K562 (cell line): ENCODE data around the gene GALE. TPM values are rescaled to one million over a fixed set of nuclear protein-coding genes. Genes with fewer than 3 reads are reported as not detected.

Source experiments
- AFF1 ChIP-seq, 2 experiments: fragments of 450-650 bp; IDR thresholded peaks; 2 replicates each; pipeline ENCODE4 v1.6.1; 2018; ENCODE audit warnings: mild to moderate bottlenecking in 2 of 2, low read depth in 1 of 2; ENCODE audit not compliant: partially characterized antibody in 2 of 2
- CTBP1 ChIP-seq: fragments of 450-650 bp; IDR thresholded peaks from 2 replicates; pipeline ENCODE4 v1.6.1; 2016; ENCODE audit warnings: borderline replicate concordance
- EP300 ChIP-seq: IDR thresholded peaks from 2 replicates; pipeline ENCODE4 v1.6.1; 2012; ENCODE audit warnings: low read length, improper control_type of control experiment
- FOSL1 ChIP-seq: fragments of 200-800 bp; sonication (Bioruptor generic); conservative IDR thresholded peaks from 2 replicates; pipeline ENCODE4 v1.6.1; 2016; ENCODE audit warnings: missing genetic modification characterization, missing compliant biosample characterization
- MTF1 ChIP-seq: fragments of 250-450 bp; sonication (Bioruptor Pico); IDR thresholded peaks from 2 replicates; pipeline ENCODE4 v1.9.0; 2021; ENCODE audit warnings: moderate library complexity, mild to moderate bottlenecking, inconsistent platforms, borderline replicate concordance
- NR1H2 ChIP-seq: sonication (generic); formaldehyde crosslinking; IDR thresholded peaks from 2 replicates; pipeline ENCODE4 v1.4.0; 2020; ENCODE audit warnings: mild to moderate bottlenecking, missing genetic modification reagents
- PML ChIP-seq: IDR thresholded peaks from 2 replicates; pipeline ENCODE4 v1.6.1; 2012; ENCODE audit warnings: low read length, inconsistent platforms
- POU5F1 ChIP-seq: fragments of 150-350 bp; IDR thresholded peaks from 2 replicates; pipeline ENCODE4 v1.6.1; 2014; ENCODE audit warnings: borderline replicate concordance, low read length, low read depth, mild to moderate bottlenecking; ENCODE audit not compliant: partially characterized antibody
- SRSF1 ChIP-seq: fragments of 200-400 bp; formaldehyde crosslinking; IDR thresholded peaks from 2 replicates; pipeline ENCODE4 v1.6.1; 2017; ENCODE audit warnings: mild to moderate bottlenecking, low read depth, low read length, moderate library complexity
- SUPT5H ChIP-seq: fragments of 450-650 bp; IDR thresholded peaks from 2 replicates; pipeline ENCODE4 v1.6.1; 2016
- ZBTB40 ChIP-seq, 2 experiments: fragments of 450-650 bp in 1 of 2; sonication (generic) in 1 of 2; formaldehyde crosslinking in 1 of 2; IDR thresholded peaks; 2 replicates each; pipeline versions ENCODE4 v1.7.1 to v1.9.0; 2016 to 2022; ENCODE audit warnings: inconsistent platforms in 1 of 2, mild to moderate bottlenecking in 1 of 2, missing genetic modification reagents in 1 of 2
- polyA plus RNA-seq, 8 experiments: library from polyadenylated mRNA; depleted of rRNA in 4 of 8; stranded (reverse) in 5 of 8; unstranded in 3 of 8; fragments of >200 nt; fragmentation: Nextera tagmentation in 2 of 8; fragmentation: Illumina TruSeq in 1 of 8; extraction: Ambion mirVana in 2 of 8; extraction: Trizol in 1 of 8; gene quantifications; 2 replicates each; pipeline versions ENCODE4 v1.2.1 to v1.2.3, GENCODE V29; 2011 to 2014; ENCODE audit warnings: inconsistent platforms in 1 of 8, missing spikeins in 1 of 8
- total RNA-seq, 7 experiments: library from RNA; depleted of rRNA in 6 of 7; stranded (reverse); fragments of >200 nt in 6 of 7; fragmentation: Illumina TruSeq in 2 of 7; extraction: Trizol in 2 of 7; gene quantifications; 2 replicates each; pipeline versions ENCODE4 v1.2.1 to v1.2.3, GENCODE V29; 2011 to 2021; ENCODE audit warnings: low replicate concordance in 1 of 7

The GALE gene
- total and polyA plus RNA-seq, 9 of the 15 experiments (the other 6 are each of a cell fraction or from before 2014, with no cell fraction given) = 8.4 to 139 (median 88.3) TPM

GRCh38 chr1:23800400-23801337, at the start of gene GALE (continued):
- TF ChIP-seq ZBTB40 (IDR thresholded peaks at IDR 0.05) = peak; percentile 70
- no peak for TF ChIP-seq ZBTB40 (CRISPR knock-in tag; IDR thresholded peaks at IDR 0.05)
- peak; percentile 63; the same call in 1 of the 2 replicates for TF ChIP-seq EP300
- TF ChIP-seq AFF1 (IDR thresholded peaks at IDR 0.05; ENCODE audit: low read depth in 1 of 2, partially characterized antibody in 2 of 2) = no peak
- TF ChIP-seq CTBP1 = no peak; the same call in 1 of the 2 replicates
- TF ChIP-seq PML = peak; percentile 64; the same call in 1 of the 2 replicates
- TF ChIP-seq POU5F1 = peak; percentile 98
- peak; percentile 82 for TF ChIP-seq SUPT5H
- peak; percentile 54 for TF ChIP-seq FOSL1 (tag)
- no peak for TF ChIP-seq SRSF1
- TF ChIP-seq NR1H2 (CRISPR knock-in tag) = peak; percentile 75; the same call in 1 of the 2 replicates
- no peak for TF ChIP-seq MTF1 (CRISPR knock-in tag)
